RWPE1 (cell line): ENCODE measurements around the gene LACRT.

Source experiments
- CTCF ChIA-PET: fragments of 350-600 bp; sonication (Branson Sonifier 250); formaldehyde crosslinking; extraction: SDS; loops from one replicate; lab custom pipeline; 2021; lab: Yijun Ruan, JAX
- POLR2A ChIA-PET: fragments of 400-600 bp; formaldehyde crosslinking; extraction: SDS; loops from one replicate; lab custom pipeline; 2020; ENCODE audit warnings: antibody characterized with exemption; ENCODE audit not compliant: low non-redundant PET; lab: Yijun Ruan, JAX
- DNase-seq: peaks from one replicate; pipeline ENCODE4 v3.0.0; 2012; ENCODE audit warnings: low spot score
- H3K27ac ChIP-seq: fragments of 450-650 bp; 2 replicates; pipeline ENCODE4 v1.5.1; 2017
- CTCF ChIP-seq: fragments of 450-650 bp; conservative IDR thresholded peaks from 2 replicates; pipeline ENCODE4 v1.5.1; 2017; ENCODE audit warnings: low read depth, mild to moderate bottlenecking

LACRT gene

GRCh38 chr12:54616933-54617680, 17.6 kb downstream of the LACRT start:
- CTCF ChIA-PET = no interaction called here

DNA sequence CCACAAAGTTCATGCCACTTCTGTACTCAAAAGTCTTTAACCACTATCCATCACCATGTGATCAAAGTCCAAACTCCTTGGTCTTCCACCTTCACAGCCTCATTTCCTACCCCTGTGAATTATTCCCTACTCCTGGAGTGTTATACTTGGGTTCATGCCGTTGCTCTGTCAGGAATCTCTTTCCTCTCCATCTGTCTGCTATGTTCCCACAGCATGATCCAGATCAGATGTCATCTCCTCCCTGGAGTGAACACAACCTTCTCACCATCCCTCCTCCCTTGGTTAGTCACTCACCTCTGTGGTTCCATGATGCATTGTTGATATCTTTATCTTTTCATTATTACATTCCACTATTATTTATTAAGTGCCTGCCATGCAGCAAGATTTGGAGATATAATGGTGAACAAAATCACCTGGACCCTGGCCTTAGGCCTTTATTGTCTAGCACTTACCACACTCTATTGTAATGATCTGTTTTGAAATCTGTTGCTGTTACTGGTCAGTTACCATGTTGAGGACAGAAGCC, 22.4 kb downstream of the LACRT start:
- no peak for TF ChIP-seq CTCF
- no peak for DNase-seq
- CTCF ChIA-PET = no interaction called here
- POLR2A ChIA-PET = no interaction called here
- no peak overlapping the region for H3K27ac ChIP-seq

More at GRCh38 chr12:54616933-54617680, 17.6 kb downstream of the LACRT start:
- POLR2A ChIA-PET = no interaction called here
- H3K27ac ChIP-seq = no peak overlapping the region
- TF ChIP-seq CTCF = no peak
- no peak for DNase-seq

GRCh38 chr12:54611715-54612149, 23.0 kb downstream of the LACRT start:
- DNase-seq = no peak
- ChIA-PET POLR2A (no interaction called here), CTCF (interaction anchor here (0.6 kb wide), 1 partner anchor 47 kb away, joined by 3 read pairs; no protein-coding TSS in a partner anchor)
- no peak for TF ChIP-seq CTCF
- no peak overlapping the region for H3K27ac ChIP-seq

DNA sequence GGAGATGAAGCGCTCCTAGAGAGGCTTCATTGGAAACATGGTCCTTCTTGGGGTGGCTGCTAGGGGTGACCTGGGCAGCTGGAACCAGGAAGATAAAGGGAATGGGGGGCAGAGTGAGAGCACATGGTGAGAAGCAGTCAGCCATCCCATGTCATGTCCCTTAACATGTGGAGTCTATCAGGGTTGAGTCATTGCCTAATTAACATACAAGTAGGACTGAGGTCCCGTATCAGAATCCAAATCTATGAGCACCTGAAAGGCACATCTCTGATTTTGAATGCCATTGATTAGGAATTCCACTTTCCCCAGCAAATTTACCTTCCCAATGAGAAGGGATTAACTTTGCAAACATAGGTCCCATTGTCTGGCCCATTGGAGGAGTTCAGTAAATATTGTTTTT, 25.9 kb downstream of the LACRT start:
- POLR2A ChIA-PET = no interaction called here
- TF ChIP-seq CTCF = no peak
- CTCF ChIA-PET = no interaction called here
- no peak overlapping the region for H3K27ac ChIP-seq
- DNase-seq = no peak

- DNase-seq = no peak
- POLR2A ChIA-PET = no interaction called here
- CTCF ChIA-PET = no interaction called here
- no peak overlapping the region for H3K27ac ChIP-seq
- TF ChIP-seq CTCF = no peak
These were observed 26.5 kb downstream of the LACRT start for GRCh38 chr12:54608156-54608555.

DNA sequence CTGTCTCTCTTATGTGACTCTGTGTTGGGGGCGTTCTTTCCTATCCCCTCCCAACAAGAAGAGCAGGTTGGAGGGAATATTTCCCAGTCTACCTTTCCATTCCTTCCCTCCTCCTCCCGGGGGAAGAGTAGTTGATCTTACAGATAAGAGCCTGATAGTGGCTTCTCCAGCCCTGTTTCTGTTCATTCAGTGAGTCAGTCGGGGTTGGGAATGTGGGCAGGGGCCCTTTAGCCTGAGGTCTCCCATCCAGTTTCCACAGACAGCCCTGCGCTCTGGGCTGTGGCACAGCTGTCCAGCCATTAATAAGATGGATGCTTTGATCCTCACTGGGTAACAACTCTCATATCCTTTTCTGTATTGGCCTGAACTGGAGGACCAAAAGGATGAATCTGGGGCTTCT, 28.1 kb downstream of the LACRT start:
- ChIA-PET CTCF (interaction anchor here (0.9 kb wide), 1 partner anchor 10 kb away, joined by 3 read pairs; no protein-coding TSS in a partner anchor), POLR2A (no interaction called here)
- DNase-seq = no peak
- TF ChIP-seq CTCF = no peak
- H3K27ac ChIP-seq = no peak overlapping the region
